HG02759 (cell line): ENCODE results near the gene TBL3.
A peak's percentile ranks its signal among the peaks of the same experiment; 100 is the strongest.
"Not testable (repeated sequence)": the region's sequence is repeated elsewhere in the genome, so short reads cannot be mapped to it uniquely, and the experiment has no call there.

Source experiments
- ATAC-seq: cut with Tn5 transposase; IDR thresholded peaks from one replicate; pipeline ENCODE4 v1.9.1; 2021; ENCODE audit warnings: mild to moderate bottlenecking, moderate library complexity; ENCODE audit not compliant: unreplicated experiment

TBL3 gene

DNA sequence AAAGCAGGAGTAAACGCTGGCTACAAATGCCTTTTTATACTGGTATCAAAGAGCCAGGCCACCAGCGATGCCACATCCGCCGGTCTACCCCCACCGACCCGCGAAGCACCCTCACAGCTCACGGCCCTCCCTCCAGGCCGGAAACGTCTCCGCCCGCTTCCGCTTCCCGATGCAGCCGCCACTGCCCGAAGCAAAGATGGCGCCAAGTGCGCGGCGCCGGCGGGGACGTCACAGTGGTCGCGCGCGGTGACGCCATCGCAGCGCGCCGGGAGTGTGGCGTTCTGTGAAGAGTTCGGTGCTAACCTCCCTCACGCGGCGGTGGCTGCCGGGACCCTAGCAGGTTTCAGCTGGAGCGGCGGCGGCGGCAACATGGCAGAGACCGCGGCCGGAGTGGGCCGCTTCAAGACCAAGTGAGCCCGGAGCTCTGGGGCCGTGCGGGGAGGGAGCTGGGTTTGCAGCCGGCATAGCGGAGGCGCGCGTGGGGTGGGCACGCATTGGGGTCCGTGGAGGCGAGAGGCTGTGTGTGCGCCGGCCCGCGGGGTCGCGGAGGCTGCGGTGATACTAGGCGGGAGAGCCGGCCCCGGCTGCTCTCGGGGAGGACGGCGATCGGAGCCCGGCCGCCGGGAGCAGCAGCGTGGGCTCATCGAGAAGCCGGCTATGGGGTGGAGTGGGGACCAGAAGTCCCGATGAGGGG, at the start of gene TBL3:
TBL3 (plus strand) TSS at position 258 of the 694 bp plus-strand sequence; CDS start at position 370, 112 bp downstream.
- ATAC-seq = peak; percentile 89

DNA sequence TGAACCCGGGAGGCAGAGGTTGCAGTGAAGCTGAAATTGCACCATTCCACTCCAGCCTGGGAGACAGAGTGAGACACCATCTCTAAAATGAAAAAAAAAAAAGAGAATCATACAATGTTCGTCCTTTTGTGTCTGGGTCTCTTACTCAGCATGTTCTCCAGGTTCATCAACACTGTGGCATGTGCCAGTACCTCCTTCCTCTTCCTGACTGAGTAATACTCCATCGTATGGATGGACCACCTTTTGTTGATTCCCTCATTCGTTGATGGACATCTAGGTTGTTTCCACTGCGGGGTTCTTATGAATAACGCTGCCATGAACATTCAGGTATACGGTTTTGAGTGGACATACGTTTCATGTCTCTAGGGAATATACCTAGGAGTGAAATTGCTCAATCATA, 49.5 kb upstream of the TBL3 start:
- no peak for ATAC-seq

DNA sequence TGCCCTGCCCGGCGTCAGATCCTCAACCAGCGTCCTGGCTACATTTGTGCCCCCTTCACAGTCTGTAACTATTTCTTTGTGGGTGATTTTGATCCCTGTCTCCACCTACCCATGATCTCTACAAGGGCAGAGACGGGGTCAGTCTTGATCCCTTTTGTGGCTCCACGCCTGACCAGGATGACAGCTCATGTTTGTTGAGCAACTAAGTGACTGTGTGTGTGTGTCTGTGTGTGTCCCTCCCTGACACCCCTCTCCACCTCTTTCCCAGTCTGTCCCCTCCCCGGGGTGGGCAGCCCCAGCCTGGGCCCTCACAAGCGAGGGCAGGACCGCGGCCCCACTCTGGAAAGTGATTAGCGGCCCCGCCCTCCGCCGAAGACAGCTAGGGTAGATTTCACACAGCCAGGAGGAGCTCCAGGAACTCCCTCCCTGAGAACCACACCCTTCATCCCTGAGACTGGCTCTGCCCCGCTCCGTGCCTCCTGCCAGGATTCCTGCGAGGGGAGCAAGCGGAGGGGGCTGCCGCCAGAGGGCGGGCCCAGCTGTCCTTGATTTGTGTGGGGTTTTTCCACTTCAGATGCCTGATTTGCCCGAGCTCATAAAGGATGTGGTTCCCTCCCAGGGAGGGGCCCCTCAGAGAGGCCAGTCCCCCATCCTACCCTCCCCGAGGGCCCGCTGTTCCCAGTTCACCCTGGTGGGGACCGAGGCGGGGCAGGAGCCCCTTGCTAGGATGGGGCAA, 48.4 kb upstream of the TBL3 start:
- no peak for ATAC-seq

DNA sequence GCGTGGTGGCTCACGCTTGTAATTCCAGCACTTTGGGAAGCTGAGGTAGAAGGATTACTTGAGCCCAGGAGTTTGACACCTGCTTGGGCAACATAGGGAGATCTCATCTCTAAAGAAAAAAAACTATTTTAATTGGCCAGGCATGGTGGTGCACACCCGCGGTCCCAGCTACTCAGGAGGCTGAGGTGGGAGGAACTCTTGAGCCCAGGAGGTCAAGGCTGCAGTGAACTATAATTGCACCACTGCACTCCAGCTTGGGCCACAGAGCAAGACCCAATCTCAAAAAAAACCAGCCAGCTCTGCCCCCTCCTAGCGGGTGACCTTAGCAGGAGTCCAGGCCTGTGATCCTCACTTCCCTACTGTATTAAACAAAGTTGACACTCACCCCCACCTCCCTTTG, 47.8 kb upstream of the TBL3 start:
- ATAC-seq = no peak

- no peak for ATAC-seq
Observed at GRCh38 chr16:1926271-1926670, 45.6 kb upstream of the TBL3 start.

GRCh38 chr16:1929105-1929504, 42.7 kb upstream of the TBL3 start:
- peak; percentile 10 for ATAC-seq

GRCh38 chr16:1929578-1930337, 42.1 kb upstream of the TBL3 start:
- ATAC-seq = peak; percentile 93

DNA sequence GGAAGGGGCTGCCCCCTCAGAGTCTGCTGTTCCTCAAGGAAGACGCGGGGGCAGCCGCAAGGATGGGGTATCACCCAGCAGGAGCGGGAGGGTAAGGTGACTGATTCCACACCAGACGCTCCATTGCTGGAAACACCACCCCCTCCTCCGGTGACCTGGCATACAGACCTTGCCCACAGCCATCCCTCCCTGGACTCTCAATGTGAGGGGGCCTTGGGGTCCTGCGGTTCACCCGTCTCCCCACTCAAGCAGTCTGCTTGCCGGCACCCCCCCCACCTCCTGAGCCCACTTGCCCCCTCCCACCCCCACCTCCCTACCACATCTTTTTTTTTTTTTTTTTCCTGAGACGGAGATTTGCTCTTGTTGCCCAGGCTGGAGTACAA, 41.5 kb upstream of the TBL3 start:
- no peak for ATAC-seq

GRCh38 chr16:1932050-1933028, 39.5 kb upstream of the TBL3 start:
- no peak for ATAC-seq

- no peak for ATAC-seq
Observed at GRCh38 chr16:1933097-1933661, 38.7 kb upstream of the TBL3 start.

DNA sequence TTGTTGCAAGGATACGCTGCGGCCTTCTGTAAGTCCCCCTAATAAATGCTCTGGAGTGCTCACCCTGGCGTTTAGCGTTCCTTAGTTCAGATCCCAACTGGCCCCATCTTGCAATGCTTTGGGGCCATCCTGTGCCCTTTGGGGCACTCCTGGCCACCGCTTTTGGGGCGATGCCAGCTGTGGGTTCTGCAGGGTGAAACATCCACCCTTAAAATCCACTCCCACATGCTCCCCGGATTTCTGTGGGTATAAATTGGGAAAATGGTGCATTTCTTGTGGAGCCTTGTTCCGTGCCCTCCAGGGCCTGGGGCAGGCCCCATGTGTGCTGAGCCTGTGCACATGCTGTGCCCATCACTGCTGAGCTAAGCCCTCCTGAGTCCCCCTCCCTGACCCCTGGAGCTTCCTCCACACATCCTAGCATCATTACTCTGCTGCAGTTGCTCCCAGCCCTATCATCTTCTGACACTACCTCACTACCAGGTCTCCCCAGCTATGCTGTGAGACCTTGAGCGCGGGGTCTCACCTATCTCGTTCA, 34.8 kb upstream of the TBL3 start:
- no peak for ATAC-seq

DNA sequence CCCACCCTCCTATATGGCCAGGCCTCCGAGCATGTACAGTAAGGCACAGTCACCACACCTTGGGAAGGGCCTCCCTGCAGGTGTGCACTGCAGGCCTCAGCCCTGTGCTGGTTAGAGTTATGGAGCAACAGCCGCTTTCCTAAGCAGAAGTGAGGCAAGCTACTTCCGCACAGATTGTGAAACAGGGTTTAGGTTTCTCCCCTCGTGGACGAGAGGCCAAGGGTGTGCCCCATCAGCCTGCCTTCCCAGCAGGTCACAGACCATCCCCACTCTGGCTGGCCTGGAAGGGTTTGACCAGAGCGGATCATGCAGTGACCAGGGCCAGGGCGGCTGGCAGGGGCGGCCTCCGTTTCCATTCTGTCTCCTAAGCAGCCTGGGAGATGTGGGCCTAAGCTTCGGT, 33.5 kb upstream of the TBL3 start:
- ATAC-seq = no peak

DNA sequence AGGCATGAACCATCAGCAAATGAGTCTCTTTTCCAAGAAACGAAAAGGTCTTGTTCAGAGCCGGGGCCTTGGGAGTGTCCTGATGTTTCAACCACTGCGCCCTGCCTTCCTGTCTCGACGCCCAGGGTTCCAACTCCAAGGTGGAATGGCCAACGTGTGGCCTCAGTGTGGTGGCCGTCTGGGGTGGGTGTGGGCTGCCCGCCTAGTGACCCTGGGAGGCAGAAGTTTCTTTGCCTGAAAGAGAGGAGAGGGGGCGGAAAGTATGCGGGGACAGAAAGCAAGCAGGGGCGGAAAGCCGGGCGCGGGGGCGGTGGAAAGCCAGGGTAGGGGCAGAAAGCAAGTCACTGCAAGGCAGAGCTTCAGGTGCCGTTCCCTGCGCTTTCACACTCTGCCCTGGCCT, 32.9 kb upstream of the TBL3 start:
- ATAC-seq = no peak

GRCh38 chr16:1939833-1940232, 32.0 kb upstream of the TBL3 start:
- not testable (repeated sequence) for ATAC-seq

GRCh38 chr16:1940273-1941161, 31.3 kb upstream of the TBL3 start:
- no peak for ATAC-seq

DNA sequence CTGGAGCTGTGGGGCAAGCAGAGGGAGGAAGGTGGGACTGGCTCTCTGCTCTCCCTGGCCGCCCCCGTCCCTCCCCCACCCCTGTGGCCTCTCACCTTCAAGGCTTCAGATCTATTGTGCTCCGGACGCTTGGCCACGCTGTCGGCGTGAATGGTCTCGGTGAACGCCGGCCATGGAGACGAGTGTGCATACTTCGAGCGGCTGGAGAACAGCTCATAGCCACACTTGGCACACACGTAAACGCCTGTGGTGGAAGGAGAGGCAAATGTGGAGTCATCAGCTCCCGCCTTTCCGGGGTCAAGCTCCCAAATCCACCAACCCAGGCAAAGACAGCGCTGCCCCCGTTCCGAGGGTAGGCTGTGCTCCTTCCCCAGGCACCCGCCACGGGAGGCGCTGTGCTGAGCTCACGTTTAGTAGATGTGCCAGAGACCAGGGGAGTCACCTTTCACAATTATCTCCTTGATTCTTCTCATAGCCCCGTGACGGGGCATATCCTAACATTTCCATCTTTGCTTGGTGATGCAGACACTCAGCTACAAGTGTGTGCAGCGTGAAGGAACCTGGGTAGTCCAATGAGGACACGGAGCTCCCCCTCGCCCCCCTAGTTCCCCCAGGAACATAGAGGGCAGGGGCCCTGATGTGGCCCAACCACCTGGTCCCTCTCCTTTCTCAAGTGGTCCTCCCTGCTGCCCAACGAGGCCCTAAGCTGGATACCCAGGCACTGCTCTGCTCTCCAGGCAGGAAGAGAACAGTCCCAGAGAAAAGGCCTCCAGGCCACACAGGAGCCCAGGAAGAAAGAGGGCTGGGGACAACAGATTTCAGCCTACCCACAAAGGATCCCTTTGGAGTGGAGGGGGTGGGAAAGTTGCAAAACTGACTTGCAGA, 30.4 kb upstream of the TBL3 start:
- no peak for ATAC-seq

- ATAC-seq = no peak
Observed at GRCh38 chr16:1942047-1942809, 29.6 kb upstream of the TBL3 start.
